Measurements from ENCODE around the gene RPEL1. TPM values are rescaled to one million over a fixed set of nuclear protein-coding genes. Genes with fewer than 3 reads are reported as not detected.
"Not testable (repeated sequence)": the region's sequence is repeated elsewhere in the genome, so short reads cannot be mapped to it uniquely, and the experiment has no call there.

The RPEL1 gene
- total RNA-seq, 2 donors from 2014 or later: not detected

DNA sequence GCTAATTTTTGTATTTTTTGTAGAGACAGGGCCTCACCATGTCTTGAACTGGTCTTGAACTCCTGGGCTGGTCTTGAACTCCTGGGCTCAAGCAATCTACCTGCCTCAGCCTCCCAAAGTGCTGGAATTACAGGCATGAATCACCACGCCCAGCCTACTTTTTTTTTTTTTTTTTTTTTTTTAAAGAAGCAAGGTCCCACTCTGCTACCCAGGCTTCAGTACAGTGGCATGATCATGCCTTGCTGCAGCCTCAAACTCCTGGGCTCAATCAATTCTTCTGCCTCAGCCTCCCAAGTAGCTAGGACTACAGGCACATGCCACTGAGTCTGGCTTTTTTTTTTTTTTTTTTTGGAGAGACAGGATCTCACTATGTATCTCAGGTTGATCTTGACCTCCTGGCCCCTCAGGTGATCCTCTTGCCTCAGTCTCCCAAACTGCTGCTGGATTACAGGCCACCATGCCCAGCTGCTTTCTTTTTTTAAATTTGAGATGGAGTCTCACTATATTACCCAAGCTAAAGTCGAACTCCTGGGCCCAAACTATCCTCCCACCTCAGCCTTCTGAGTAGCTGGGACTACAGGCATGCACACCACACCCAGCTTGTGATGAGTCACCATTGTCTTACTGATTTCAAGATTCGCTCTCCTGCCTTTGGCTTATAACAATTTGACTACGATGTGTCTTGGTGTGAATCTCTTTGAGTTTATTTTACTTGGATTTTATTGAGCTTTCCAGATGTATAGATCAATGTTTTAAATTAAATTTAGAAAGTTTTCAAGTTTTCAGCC lies 9.0 kb downstream of the RPEL1 start:
- Mint-ChIP-seq H3K36me3 (ENCODE audit: low read depth) (no peaks in the 10 kb centered on the region), H3K27me3 (peaks cover 3% of the 10 kb centered on the region), H3K4me3 (no peak overlapping the region), H3K9me3 (peaks cover 4% of the 10 kb centered on the region), H3K27ac (no peak overlapping the region), H3K4me1 (peaks cover 5% of the 10 kb centered on the region)
- peak; percentile 92 for ATAC-seq (replicated peaks)

DNA sequence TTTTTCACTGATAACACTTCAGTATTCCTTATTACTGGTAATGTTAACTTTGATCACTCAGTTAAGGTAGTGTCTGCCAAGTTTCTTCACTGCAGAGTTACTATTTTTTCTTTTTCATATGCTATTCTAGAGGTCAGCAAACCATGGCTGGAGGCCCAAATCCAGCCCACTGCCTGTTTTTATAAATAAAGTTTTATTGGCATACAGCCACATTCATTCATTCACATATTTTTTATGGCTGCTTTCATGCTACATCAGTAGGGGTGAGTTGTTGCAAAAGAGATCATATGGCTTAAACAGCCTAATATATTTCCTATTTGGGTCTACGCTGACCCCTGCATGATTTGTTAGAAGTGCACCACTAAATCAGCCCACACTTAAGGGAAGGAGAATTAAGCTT lies 10.9 kb downstream of the RPEL1 start:
- Mint-ChIP-seq H3K27me3 (peaks cover 10% of the 10 kb centered on the region), H3K36me3 (ENCODE audit: low read depth) (no peaks in the 10 kb centered on the region)

DNA sequence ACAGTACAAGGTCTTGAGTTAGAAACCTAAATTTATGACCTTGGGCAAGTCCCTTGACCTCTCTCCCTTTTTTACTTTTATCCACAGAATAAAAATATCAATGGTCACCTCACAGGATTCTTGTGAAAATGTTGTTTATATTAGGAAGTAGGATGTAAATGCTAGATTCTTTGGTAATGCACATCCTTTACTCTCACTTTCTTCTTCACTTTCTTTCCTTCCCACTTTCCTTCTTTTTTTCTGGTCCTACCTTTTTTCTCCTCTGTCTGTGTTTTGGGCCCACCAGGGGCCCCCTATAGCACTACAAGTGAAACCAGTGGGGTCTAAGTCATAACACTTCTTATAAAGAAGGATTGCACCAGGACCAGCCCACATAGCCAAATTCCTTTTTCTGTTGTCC lies 12.1 kb downstream of the RPEL1 start:
- H3K9me3 Mint-ChIP-seq: no peaks in the 10 kb centered on the region

More for the DNA sequence above, 10.9 kb downstream of the RPEL1 start:
- H3K27ac Mint-ChIP-seq: no peak overlapping the region
- no peak for ATAC-seq (replicated peaks)
- no peaks in the 10 kb centered on the region for H3K4me1 Mint-ChIP-seq
- H3K4me3 Mint-ChIP-seq: no peak overlapping the region
- no peaks in the 10 kb centered on the region for H3K9me3 Mint-ChIP-seq

DNA sequence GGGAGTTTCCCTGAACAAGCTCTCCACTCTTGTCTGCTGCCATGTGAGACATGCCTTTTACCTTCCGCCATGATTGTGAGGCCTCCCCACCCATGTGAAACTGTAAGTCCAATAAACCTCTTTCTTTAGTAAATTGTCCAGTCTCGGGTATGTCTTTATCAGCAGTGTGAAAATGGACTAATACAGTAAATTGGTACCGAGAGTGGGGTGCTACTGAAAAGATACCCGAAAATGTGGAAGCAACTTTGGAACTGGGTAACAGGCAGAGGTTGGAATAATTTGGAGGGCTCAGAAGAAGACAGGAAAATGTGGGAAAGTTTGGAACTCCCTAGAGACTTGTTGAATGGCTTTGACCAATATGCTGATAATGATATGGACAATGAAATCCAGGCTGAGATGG lies 13.2 kb downstream of the RPEL1 start:
- H3K4me3 Mint-ChIP-seq; H3K4me1 Mint-ChIP-seq; H3K27ac Mint-ChIP-seq; ATAC-seq (replicated peaks); H3K36me3 Mint-ChIP-seq (ENCODE audit: low read depth); H3K9me3 Mint-ChIP-seq: not testable (repeated sequence)
- H3K27me3 Mint-ChIP-seq: peaks cover 20% of the 10 kb centered on the region

More for the DNA sequence above, 12.1 kb downstream of the RPEL1 start:
- Mint-ChIP-seq H3K4me3 (no peak overlapping the region), H3K4me1 (no peaks in the 10 kb centered on the region), H3K36me3 (ENCODE audit: low read depth) (no peaks in the 10 kb centered on the region), H3K27ac (no peak overlapping the region), H3K27me3 (peaks cover 14% of the 10 kb centered on the region)
- no peak for ATAC-seq (replicated peaks)

DNA sequence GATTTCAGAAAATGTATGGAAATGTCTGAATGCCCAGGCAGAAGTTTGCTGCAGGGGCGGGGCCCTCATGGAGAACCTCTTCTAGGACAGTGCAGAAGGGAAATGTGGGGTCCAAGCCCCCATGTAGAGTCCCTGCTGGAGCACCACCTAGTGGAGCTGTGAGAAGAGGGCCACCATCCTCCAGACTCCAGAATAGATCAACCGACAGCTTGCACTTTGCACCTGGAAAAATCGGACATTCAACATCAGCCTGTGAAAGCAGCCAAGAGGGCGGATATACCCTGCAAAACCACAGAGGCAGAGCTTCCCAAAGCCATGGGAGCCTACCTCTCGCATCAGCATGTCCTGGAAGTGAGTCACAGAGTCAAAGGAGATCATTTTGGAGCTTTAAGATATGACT lies 14.3 kb downstream of the RPEL1 start:
- Mint-ChIP-seq H3K36me3 (ENCODE audit: low read depth) (no peaks in the 10 kb centered on the region), H3K27ac (no peak overlapping the region), H3K27me3 (peaks cover 24% of the 10 kb centered on the region), H3K4me1 (no peaks in the 10 kb centered on the region), H3K4me3 (no peak overlapping the region), H3K9me3 (no peaks in the 10 kb centered on the region)
- no peak for ATAC-seq (replicated peaks)

DNA sequence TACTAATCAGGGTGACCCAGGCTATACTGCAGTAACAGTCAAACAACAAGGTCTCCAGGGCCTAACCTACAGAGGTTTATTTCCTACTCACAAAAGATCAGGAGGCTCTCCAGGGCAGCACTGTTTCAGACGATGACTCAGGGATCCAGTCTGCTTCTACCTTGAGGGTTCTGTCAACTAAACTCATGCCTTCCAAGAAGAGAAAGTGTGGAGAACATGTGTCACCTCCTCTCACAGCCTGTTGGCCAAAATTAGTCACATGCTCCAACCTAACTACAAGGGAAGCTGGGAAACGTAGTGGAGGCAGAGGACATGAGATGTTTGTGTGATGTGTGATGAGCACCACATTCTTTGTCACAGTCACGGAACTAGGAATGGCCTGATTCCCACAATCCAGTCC lies 16.5 kb downstream of the RPEL1 start:
- ATAC-seq (replicated peaks): peak; percentile 82

DNA sequence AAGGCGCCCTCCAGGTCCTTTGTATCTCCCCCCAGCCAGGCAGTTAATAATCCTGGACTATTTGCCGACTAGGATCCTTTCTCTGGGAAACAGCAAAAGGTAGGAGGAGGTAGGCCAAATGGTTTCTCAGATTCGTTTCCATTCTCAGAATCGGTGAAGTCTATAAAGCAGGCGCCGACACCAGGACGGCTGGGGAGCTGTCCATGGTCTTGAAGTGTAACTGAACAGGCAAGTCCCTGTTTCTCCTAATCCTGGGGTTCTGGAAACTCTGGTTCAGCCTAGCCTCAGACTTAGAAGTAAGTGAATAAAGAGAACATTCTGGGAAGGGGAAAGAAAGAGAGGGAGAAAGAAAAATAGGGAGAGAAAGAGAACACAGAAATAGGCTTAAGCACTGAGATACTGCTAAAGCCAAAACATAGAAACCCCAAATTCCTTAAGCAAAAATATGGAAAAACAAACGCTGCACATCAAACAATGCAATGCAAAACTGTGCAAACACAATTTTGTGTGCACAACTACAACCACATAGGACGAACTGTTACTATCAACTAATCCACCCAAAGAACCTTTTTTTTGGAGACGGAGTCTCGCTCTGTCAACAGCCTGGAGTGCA lies 20.1 kb downstream of the RPEL1 start:
- H3K27me3 Mint-ChIP-seq: peaks cover 41% of the 10 kb centered on the region
- no peaks in the 10 kb centered on the region for H3K9me3 Mint-ChIP-seq
- H3K4me1 Mint-ChIP-seq: no peaks in the 10 kb centered on the region
- H3K4me3 Mint-ChIP-seq: no peak overlapping the region
- H3K36me3 Mint-ChIP-seq (ENCODE audit: low read depth): no peaks in the 10 kb centered on the region
- H3K27ac Mint-ChIP-seq: no peak overlapping the region
- no peak for ATAC-seq (replicated peaks)

More for the DNA sequence above, 16.5 kb downstream of the RPEL1 start:
- Mint-ChIP-seq H3K27ac (no peak overlapping the region), H3K9me3 (no peaks in the 10 kb centered on the region), H3K4me3 (no peak overlapping the region), H3K27me3 (peaks cover 36% of the 10 kb centered on the region), H3K36me3 (ENCODE audit: low read depth) (no peaks in the 10 kb centered on the region), H3K4me1 (no peaks in the 10 kb centered on the region)

DNA sequence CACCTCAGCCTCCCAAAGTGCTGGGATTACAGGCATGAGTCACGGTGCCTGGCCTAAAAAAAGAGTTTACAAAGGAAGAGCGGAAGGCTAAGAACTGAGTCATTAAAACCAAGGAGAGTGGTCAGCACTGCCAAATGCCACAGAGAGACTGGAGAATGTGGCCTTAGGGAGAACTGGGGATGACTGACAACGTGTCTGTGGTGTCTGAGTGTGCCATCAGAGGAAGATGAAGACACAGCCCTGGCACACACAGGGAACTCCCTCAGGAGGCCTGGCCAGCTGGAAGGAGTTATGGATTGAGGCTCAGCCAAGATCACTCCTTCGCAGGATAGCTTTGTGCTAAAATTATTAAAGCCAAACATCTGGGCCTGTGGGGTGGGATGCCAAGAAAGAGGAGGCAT lies 27.4 kb downstream of the RPEL1 start:
- no peaks in the 10 kb centered on the region for H3K36me3 Mint-ChIP-seq (ENCODE audit: low read depth)
- H3K27me3 Mint-ChIP-seq: peaks cover 23% of the 10 kb centered on the region
- ATAC-seq (replicated peaks): no peak
- no peaks in the 10 kb centered on the region for H3K9me3 Mint-ChIP-seq
- H3K4me3 Mint-ChIP-seq: no peak overlapping the region
- H3K27ac Mint-ChIP-seq: no peak overlapping the region
- H3K4me1 Mint-ChIP-seq: no peaks in the 10 kb centered on the region

DNA sequence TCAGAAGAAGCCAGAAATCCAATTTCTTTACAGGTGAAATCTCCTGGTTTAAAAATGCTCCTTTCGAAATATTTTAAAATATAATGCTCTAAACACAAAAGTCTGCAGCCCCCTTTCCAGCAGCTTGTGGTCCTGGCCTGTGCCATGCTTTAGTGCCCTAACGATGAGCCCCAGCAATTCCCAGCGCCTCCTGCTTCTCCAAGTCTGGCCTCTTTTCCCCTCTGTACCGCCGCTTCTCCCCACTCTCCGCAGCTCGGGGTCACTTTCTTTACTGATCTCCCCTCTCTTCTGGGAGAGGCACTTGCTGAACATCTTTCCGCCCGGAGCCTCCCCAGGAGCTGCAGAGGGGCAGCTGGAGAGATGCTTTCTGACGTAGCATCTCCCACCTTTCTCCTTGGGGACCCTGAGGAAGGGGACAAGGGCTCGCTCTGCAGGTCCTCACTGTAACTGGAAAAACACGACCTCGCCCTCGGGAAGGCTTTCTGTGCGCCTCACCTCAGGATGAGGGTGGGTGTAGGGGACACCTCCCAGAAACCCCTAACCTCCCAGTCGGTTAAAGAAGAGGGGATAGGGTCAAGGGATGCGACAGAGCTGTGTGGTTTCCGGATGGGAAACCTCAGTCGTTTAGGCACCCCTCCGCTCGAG lies 30.7 kb downstream of the RPEL1 start:
- peak overlapping the region; percentile 19 for H3K4me3 Mint-ChIP-seq
- no peak for ATAC-seq (replicated peaks)
- H3K36me3 Mint-ChIP-seq (ENCODE audit: low read depth): peaks cover 7% of the 10 kb centered on the region
- H3K4me1 Mint-ChIP-seq: no peaks in the 10 kb centered on the region
- H3K27ac Mint-ChIP-seq: no peak overlapping the region
- H3K27me3 Mint-ChIP-seq: peaks cover 46% of the 10 kb centered on the region
- H3K9me3 Mint-ChIP-seq: no peaks in the 10 kb centered on the region

DNA sequence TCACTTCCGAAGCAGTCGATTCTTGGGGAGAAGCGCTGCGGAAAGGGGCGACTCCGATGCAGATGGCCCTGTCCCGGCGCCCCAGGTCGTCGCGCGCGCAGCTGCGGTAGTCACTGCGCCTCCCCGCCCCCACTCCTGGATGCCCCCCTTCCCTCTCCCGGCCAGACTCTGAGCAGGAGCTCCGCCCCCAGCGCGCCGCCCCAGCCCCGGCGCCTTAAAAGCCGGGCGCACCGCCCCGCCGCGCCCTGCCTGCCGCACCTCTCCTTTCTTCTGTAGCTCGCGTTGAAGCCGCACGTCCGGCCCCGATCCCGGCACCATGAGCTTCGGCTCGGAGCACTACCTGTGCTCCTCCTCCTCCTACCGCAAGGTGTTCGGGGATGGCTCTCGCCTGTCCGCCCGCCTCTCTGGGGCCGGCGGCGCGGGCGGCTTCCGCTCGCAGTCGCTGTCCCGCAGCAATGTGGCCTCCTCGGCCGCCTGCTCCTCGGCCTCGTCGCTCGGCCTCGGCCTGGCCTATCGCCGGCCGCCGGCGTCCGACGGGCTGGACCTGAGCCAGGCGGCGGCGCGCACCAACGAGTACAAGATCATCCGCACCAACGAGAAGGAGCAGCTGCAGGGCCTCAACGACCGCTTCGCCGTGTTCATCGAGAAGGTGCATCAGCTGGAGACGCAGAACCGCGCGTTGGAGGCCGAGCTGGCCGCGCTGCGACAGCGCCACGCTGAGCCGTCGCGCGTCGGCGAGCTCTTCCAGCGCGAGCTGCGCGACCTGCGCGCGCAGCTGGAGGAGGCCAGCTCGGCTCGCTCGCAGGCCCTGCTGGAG lies 31.4 kb downstream of the RPEL1 start, which contains the start of gene INA:
Gene INA, plus strand, starts transcription at position 243 of the 817 bp plus-strand sequence. Its CDS starts 74 bp downstream, at position 317.
- Mint-ChIP-seq H3K27ac (no peak within 1 kb of the TSS), H3K4me3 (peak within 1 kb of the TSS; percentile 19), H3K27me3 (peaks cover 48% of the 10 kb centered on the region), H3K4me1 (no peaks in the 10 kb centered on the region), H3K36me3 (ENCODE audit: low read depth) (peaks cover 7% of the 10 kb centered on the region), H3K9me3 (no peaks in the 10 kb centered on the region)
- ATAC-seq (replicated peaks): peak; percentile 58

DNA sequence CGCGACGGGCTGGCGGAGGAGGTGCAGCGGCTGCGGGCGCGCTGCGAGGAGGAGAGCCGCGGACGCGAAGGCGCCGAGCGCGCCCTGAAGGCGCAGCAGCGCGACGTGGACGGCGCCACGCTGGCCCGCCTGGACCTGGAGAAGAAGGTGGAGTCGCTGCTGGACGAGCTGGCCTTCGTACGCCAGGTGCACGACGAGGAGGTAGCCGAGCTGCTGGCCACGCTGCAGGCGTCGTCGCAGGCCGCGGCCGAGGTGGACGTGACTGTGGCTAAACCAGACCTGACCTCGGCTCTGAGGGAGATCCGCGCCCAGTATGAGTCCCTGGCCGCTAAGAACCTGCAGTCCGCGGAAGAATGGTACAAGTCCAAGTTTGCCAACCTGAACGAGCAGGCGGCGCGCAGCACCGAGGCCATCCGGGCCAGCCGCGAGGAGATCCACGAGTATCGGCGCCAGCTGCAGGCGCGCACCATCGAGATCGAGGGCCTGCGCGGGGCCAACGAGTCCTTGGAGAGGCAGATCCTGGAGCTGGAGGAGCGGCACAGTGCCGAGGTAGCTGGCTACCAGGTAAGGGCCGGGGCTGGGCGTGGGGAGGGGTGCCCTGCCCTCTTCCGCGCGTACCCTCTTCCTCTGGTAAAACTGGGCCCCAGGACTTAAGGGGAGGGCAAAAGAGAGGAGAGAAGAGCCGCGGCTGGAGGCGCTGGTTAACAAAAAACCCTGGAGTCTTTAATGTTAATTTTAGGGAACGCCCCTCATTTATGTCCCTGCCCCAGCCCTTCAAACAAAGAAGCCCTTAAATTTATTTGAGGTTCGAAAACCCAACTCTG lies 32.2 kb downstream of the RPEL1 start:
- no peak for ATAC-seq (replicated peaks)
- Mint-ChIP-seq H3K36me3 (ENCODE audit: low read depth) (peaks cover 7% of the 10 kb centered on the region), H3K4me1 (no peaks in the 10 kb centered on the region), H3K27ac (no peak overlapping the region), H3K27me3 (peaks cover 51% of the 10 kb centered on the region), H3K4me3 (no peak overlapping the region), H3K9me3 (no peaks in the 10 kb centered on the region)

DNA sequence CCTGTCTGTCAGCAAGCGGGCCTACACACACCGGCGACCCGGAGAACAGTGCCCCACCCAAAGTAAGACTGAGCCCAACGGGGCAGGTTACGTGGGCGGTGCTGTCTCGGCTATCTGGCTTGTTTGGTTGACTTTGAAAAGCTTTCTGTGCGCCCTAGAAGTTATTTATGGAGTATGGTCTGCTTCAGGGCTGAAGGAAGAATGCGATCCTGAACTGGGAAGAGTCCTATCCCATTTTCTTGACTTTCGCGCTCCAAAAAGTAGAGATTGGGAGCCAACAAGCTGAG lies 32.8 kb downstream of the RPEL1 start:
- Mint-ChIP-seq H3K27me3 (peaks cover 54% of the 10 kb centered on the region), H3K27ac (no peak overlapping the region), H3K36me3 (ENCODE audit: low read depth) (peaks cover 7% of the 10 kb centered on the region), H3K9me3 (no peaks in the 10 kb centered on the region), H3K4me3 (peak overlapping the region; percentile 28), H3K4me1 (no peaks in the 10 kb centered on the region)
- ATAC-seq (replicated peaks): no peak

DNA sequence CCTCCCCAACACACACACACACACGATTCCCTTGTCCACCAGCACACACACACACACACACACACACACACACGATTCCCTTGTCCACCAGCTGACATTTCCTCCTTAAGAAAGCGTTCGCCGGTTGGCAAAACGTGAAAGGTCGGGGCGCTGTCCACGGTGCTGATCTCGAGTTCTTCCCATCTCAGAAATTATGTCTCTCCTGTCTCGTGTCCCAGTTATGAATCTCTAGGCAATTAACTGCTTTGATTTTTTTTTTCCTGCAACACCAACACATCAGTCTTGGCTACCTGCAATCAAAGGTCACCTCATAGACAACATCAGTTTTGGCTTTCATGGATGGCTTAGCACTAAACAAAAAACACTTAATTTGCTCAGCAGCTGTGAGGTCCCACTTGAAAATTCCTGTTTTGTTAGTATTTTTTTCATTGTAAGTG lies 33.2 kb downstream of the RPEL1 start:
- Mint-ChIP-seq H3K36me3 (ENCODE audit: low read depth) (peaks cover 7% of the 10 kb centered on the region), H3K27ac (no peak overlapping the region), H3K27me3 (peaks cover 54% of the 10 kb centered on the region), H3K4me3 (peak overlapping the region; percentile 28), H3K4me1 (no peaks in the 10 kb centered on the region), H3K9me3 (no peaks in the 10 kb centered on the region)
- no peak for ATAC-seq (replicated peaks)

DNA sequence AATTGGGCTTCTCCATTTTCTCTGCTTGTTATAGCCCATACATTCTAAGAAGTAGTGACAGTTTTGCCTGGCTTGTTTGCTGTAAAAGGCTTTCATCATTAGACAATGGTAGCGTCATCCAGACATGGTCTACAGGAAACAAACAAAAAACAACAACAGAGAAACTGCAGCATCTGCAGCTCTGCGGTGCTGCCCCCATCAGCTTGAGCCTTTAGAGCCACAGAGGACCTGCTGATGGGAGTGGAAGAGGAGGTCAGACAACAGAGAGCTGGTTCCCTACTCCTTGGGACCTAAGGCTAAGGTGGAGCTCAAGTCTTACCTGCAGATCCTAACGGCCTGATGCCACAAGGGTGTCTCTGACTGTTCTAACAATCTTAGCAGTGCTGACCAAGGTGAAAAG lies 34.3 kb downstream of the RPEL1 start:
- ATAC-seq (replicated peaks): no peak
- no peak overlapping the region for H3K4me3 Mint-ChIP-seq
- H3K36me3 Mint-ChIP-seq (ENCODE audit: low read depth): peaks cover 7% of the 10 kb centered on the region
- H3K27me3 Mint-ChIP-seq: peaks cover 58% of the 10 kb centered on the region
- no peaks in the 10 kb centered on the region for H3K4me1 Mint-ChIP-seq
- H3K27ac Mint-ChIP-seq: no peak overlapping the region
- H3K9me3 Mint-ChIP-seq: no peaks in the 10 kb centered on the region
